HepG2 (cell line): Measurements from ENCODE around the gene YIPF4. TPM values are rescaled to one million over a fixed set of nuclear protein-coding genes. Genes with fewer than 3 reads are reported as not detected.

Source experiments
- ATAC-seq: fragments of 200-7000 bp; cut with Tn5 transposase; 3 replicates; pipeline ENCODE4 v1.9.1; 2020; ENCODE audit warnings: mild to moderate bottlenecking, moderate library complexity
- BruUV-seq: library from RNA; stranded (reverse); fragments of 400-500 nt; replicated peaks from 2 replicates; lab custom pipeline; 2021; lab: Mats Ljungman, UMichigan
- CTCF ChIA-PET: fragments of 300-600 bp; formaldehyde crosslinking; extraction: SDS; loops from one replicate; lab custom pipeline; 2021; ENCODE audit warnings: low total read pairs, inconsistent platforms, low intra/inter-chr PET ratio; lab: Yijun Ruan, JAX
- POLR2A ChIA-PET: fragments of 350-600 bp; sonication (Branson Sonifier 250); formaldehyde crosslinking; loops from one replicate; lab custom pipeline; 2020; ENCODE audit warnings: antibody characterized with exemption, inconsistent platforms; lab: Yijun Ruan, JAX
- DNase-seq: peaks from one replicate; pipeline ENCODE4 v3.0.0-alpha.2; 2015; ENCODE audit warnings: low spot score
- FAIRE-seq: peaks from 3 replicates; lab custom pipeline; 2011; peaks lifted over from hg19 to GRCh38; lab: Jason Lieb, UNC
- H2AFZ ChIP-seq: one replicate; pipeline ENCODE4 v1.6.1; 2011; ENCODE audit warnings: low read length, inconsistent platforms
- H3K27ac ChIP-seq: fragments of 300-600 bp; 3 replicates; pipeline ENCODE4 v1.8.0; 2011; ENCODE audit warnings: mixed run types, mild to moderate bottlenecking, mixed read lengths, low read length, inconsistent platforms; ENCODE audit not compliant: insufficient read depth; ENCODE audit errors: extremely low read length
- H3K27me3 ChIP-seq, 2 experiments: fragments of 200-600 bp in 1 of 2; 2 replicates in 1 of 2; 3 replicates in 1 of 2; pipeline versions ENCODE4 v1.6.0 to v1.8.0; 2011; ENCODE audit warnings: low read length in 2 of 2, mild to moderate bottlenecking in 2 of 2, moderate library complexity in 2 of 2, inconsistent platforms in 1 of 2; ENCODE audit not compliant: insufficient read depth in 2 of 2, control insufficient read depth in 1 of 2
- H3K36me3 ChIP-seq, 2 experiments: fragments of 200-600 bp in 1 of 2; replicated peaks in 1 of 2; 2 replicates in 1 of 2; 3 replicates in 1 of 2; pipeline versions ENCODE4 v1.5.1 to v1.8.0; 2011; ENCODE audit warnings: low read length in 2 of 2, inconsistent platforms in 1 of 2; ENCODE audit not compliant: insufficient read depth in 2 of 2, control insufficient read depth in 1 of 2
- H3K4me1 ChIP-seq: 2 replicates; pipeline ENCODE4 v1.5.1; 2012; ENCODE audit warnings: low read length, inconsistent platforms; ENCODE audit not compliant: insufficient read depth
- H3K4me2 ChIP-seq: 2 replicates; pipeline ENCODE4 v1.6.0; 2011; ENCODE audit warnings: low read depth, low read length, inconsistent platforms
- H3K4me3 ChIP-seq, 3 experiments: fragments of 200-600 bp in 1 of 3; sonication (generic), shearing (Covaris generic) in 1 of 3; replicated peaks in 1 of 3; 2 replicates each; pipeline ENCODE4 v1.5.1; 2011 to 2016; ENCODE audit warnings: low read length in 3 of 3, inconsistent platforms in 2 of 3, low read depth in 2 of 3, mild to moderate bottlenecking in 2 of 3, control low read depth in 1 of 3, mixed read lengths in 1 of 3; ENCODE audit not compliant: insufficient read depth in 1 of 3
- H3K79me2 ChIP-seq: one replicate; pipeline ENCODE4 v1.6.1; 2011; ENCODE audit warnings: low read length, inconsistent platforms; ENCODE audit not compliant: insufficient read depth
- H3K9ac ChIP-seq: 2 replicates; pipeline ENCODE4 v1.6.0; 2011; ENCODE audit warnings: mild to moderate bottlenecking, low read depth, low read length, inconsistent platforms; ENCODE audit not compliant: insufficient read depth
- H3K9me3 ChIP-seq: 2 replicates; pipeline ENCODE4 v1.5.1; 2012; ENCODE audit warnings: mild to moderate bottlenecking, low read length
- H4K20me1 ChIP-seq: 2 replicates; pipeline ENCODE4 v1.6.0; 2011; ENCODE audit warnings: inconsistent platforms, mild to moderate bottlenecking, low read length, moderate library complexity; ENCODE audit not compliant: insufficient read depth
- DNMT3B ChIP-seq: conservative IDR thresholded peaks from 2 replicates; pipeline ENCODE4 v1.6.1; 2016; ENCODE audit warnings: missing biosample characterization, control low read depth
- EP300 ChIP-seq, 3 experiments: sonication (generic) in 1 of 3; formaldehyde crosslinking in 1 of 3; IDR thresholded peaks; 2 replicates each; pipeline versions ENCODE4 v1.5.1 to v1.6.1; 2011 to 2020; ENCODE audit warnings: low read depth in 2 of 3, low read length in 2 of 3, borderline replicate concordance in 1 of 3, improper control_type of control experiment in 1 of 3, mild to moderate bottlenecking in 1 of 3, missing genetic modification reagents in 1 of 3, moderate library complexity in 1 of 3
- HNF1B ChIP-seq: sonication (generic); formaldehyde crosslinking; IDR thresholded peaks from 2 replicates; pipeline ENCODE4 v1.5.1; 2020; ENCODE audit warnings: mild to moderate bottlenecking, moderate library complexity, missing genetic modification reagents
- NR2F6 ChIP-seq, 2 experiments: IDR thresholded peaks; 2 replicates each; pipeline ENCODE4 v1.6.1; 2016; ENCODE audit warnings: antibody characterized with exemption in 1 of 2, mild to moderate bottlenecking in 1 of 2
- ZFY ChIP-seq: sonication (generic); formaldehyde crosslinking; IDR thresholded peaks from 2 replicates; pipeline ENCODE4 v1.4.0; 2020; ENCODE audit warnings: missing genetic modification reagents
- ZHX2 ChIP-seq, 2 experiments: sonication (generic) in 1 of 2; formaldehyde crosslinking in 1 of 2; IDR thresholded peaks; 2 replicates each; pipeline versions ENCODE4 v1.6.1 to v1.9.0; 2014 to 2022; ENCODE audit warnings: antibody characterized with exemption in 1 of 2, borderline replicate concordance in 1 of 2, inconsistent platforms in 1 of 2, low read depth in 1 of 2, missing genetic modification reagents in 1 of 2
- ZNF136 ChIP-seq: sonication (generic); formaldehyde crosslinking; IDR thresholded peaks from 2 replicates; pipeline ENCODE4 v1.8.1; 2022; ENCODE audit warnings: low read depth, mild to moderate bottlenecking, moderate library complexity, missing genetic modification reagents
- WGBS: methylation state at CpG from one replicate; pipeline ENCODE4 v1.1.6; 2017; ENCODE audit warnings: low lambda C conversion rate; 5-methylcytosine and 5-hydroxymethylcytosine counted together
- in situ Hi-C: cut with HindIII; loops from 2 replicates; pipeline ENCODE4 v1.10.0; 2017; ENCODE audit warnings: low pct_unique_long_range_greater_than_20kb; ENCODE audit not compliant: extremely low pct_ligation_motif_present
- intact Hi-C: fragments of 100-400 bp; cut with micrococcal nuclease; formaldehyde crosslinking; loops from one replicate; pipeline ENCODE4 v1.10.0; 2022; ENCODE audit not compliant: unreplicated experiment
- polyA plus RNA-seq, 8 experiments: library from polyadenylated mRNA; depleted of rRNA in 3 of 8; stranded (reverse) in 7 of 8; unstranded in 1 of 8; fragments of >200 nt; fragmentation: Illumina TruSeq in 4 of 8; extraction: Trizol in 4 of 8; gene quantifications; 2 replicates each; pipeline versions ENCODE4 v1.2.1 to v1.2.3, GENCODE V29; 2011 to 2016; ENCODE audit warnings: low read depth in 4 of 8, missing spikeins in 1 of 8, mixed read lengths in 1 of 8; ENCODE audit not compliant: insufficient read depth in 1 of 8
- total RNA-seq, 5 experiments: library from RNA; depleted of rRNA; stranded (reverse); fragments of >200 nt; fragmentation: Illumina TruSeq; extraction: Trizol; gene quantifications; 2 replicates each; pipeline ENCODE4 v1.2.3, GENCODE V29; 2016; ENCODE audit warnings: low read depth in 1 of 5
- TF ChIP-seq, protein P1 (sequence below): IDR thresholded peaks from 2 replicates; pipeline ENCODE4 v1.6.1; 2016; ENCODE audit warnings: missing genetic modification reagents, missing compliant biosample characterization
- TF ChIP-seq, protein P2 (sequence below): sonication (generic); formaldehyde crosslinking; IDR thresholded peaks from 2 replicates; pipeline ENCODE4 v1.8.0; 2023; ENCODE audit warnings: mild to moderate bottlenecking, missing genetic modification reagents

The YIPF4 gene
- total and polyA plus RNA-seq, 2 of the 13 experiments (the other 11 are each of a cell fraction or from before 2014, with no cell fraction given) = 19.0 to 43.9 TPM

- no peaks in the 10 kb centered on the region; a peak in 1 of 5 replicates for H3K27me3 ChIP-seq
- POLR2A ChIA-PET = interaction anchor here (1.2 to 2.4 kb wide), 8 partner anchors 10 to 201 kb away, joined by 3 to 12 read pairs (median 4); partner anchors contain the start of genes SLC30A6, SPAST and YIPF4
- no peaks in the 10 kb centered on the region for H4K20me1 ChIP-seq
- TF ChIP-seq NR2F6 (IDR thresholded peaks at IDR 0.05) = no peak
- no peak for TF ChIP-seq NR2F6 (CRISPR knock-in tag; IDR thresholded peaks at IDR 0.05)
- TF ChIP-seq, protein P1, sequence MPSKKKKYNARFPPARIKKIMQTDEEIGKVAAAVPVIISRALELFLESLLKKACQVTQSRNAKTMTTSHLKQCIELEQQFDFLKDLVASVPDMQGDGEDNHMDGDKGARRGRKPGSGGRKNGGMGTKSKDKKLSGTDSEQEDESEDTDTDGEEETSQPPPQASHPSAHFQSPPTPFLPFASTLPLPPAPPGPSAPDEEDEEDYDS (CRISPR knock-in tag) = 0 out of 2 replicates have a peak, but pooled peaks have one; percentile 9
- no peak for TF ChIP-seq EP300 (IDR thresholded peaks at IDR 0.05; ENCODE audit: low read depth in 2 of 2, low read length in 2 of 2)
- no peak for TF ChIP-seq EP300 (CRISPR knock-in tag; IDR thresholded peaks at IDR 0.05; ENCODE audit: borderline replicate concordance)
- TF ChIP-seq, protein P2, sequence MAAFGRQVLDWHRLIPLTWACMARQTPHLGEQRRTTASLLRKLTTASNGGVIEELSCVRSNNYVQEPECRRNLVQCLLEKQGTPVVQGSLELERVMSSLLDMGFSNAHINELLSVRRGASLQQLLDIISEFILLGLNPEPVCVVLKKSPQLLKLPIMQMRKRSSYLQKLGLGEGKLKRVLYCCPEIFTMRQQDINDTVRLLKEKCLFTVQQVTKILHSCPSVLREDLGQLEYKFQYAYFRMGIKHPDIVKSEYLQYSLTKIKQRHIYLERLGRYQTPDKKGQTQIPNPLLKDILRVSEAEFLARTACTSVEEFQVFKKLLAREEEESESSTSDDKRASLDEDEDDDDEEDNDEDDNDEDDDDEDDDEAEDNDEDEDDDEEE = 0 out of 2 replicates have a peak, but pooled peaks have one; percentile 3
- 0 out of 2 replicates have a peak, but pooled peaks have one; percentile 26 for TF ChIP-seq HNF1B
- TF ChIP-seq ZFY = peak; percentile 15; the same call in 1 of the 2 replicates
- TF ChIP-seq ZNF136 (CRISPR knock-in tag) = 0 out of 2 replicates have a peak, but pooled peaks have one; percentile 16
- no peak for TF ChIP-seq ZHX2 (IDR thresholded peaks at IDR 0.05; ENCODE audit: low read depth)
- no peak for TF ChIP-seq ZHX2 (CRISPR knock-in tag; IDR thresholded peaks at IDR 0.05; ENCODE audit: borderline replicate concordance)
- TF ChIP-seq DNMT3B (CRISPR knock-in tag) = 0 out of 2 replicates have a peak, but pooled peaks have one; percentile 56
- FAIRE-seq (no peak), ATAC-seq (peak; percentile 22), DNase-seq (no peak)
- in situ Hi-C loops = no loop called here
- H3K9ac ChIP-seq = peak within 1 kb of the TSS; percentile 37
- peak within 1 kb of the TSS; percentile 85 for H2AFZ ChIP-seq
- CTCF ChIA-PET = no interaction called here
- H3K4me3 ChIP-seq = peak within 1 kb of the TSS; percentile 19 to 45 (median 22)
- intact Hi-C loops = no loop called here
- H3K9me3 ChIP-seq = no peaks in the 10 kb centered on the region
- peak within 1 kb of the TSS; percentile 60 for H3K4me2 ChIP-seq
- no TSS peak for BruUV-seq
- H3K36me3 ChIP-seq = no peaks in the 10 kb centered on the region
- no peaks in the 10 kb centered on the region for H3K79me2 ChIP-seq
- 47% methylated on average over 7 of the region's 7 CpGs for WGBS
- peak within 1 kb of the TSS; percentile 9 for H3K27ac ChIP-seq
- peaks cover 39% of the 10 kb centered on the region for H3K4me1 ChIP-seq
Observed at GRCh38 chr2:32264422-32265105, 13.1 kb upstream of the YIPF4 start, which contains the start of gene NLRC4. NLRC4 (minus strand) TSS chr2:32264886; CDS start chr2:32256775, 8,111 bp downstream.
